NCI-H82 treated with DMSO at 0.1 percent for 48 hours (cell line): Measurements from ENCODE around the gene TMEM242.

Experiments used
- DNase-seq: peaks from one replicate; lab custom pipeline; 2025; ENCODE audit not compliant: unreplicated experiment; lab: John Stamatoyannopoulos, UW

The TMEM242 gene

GRCh38 chr6:157253699-157254098, 69.6 kb downstream of the TMEM242 start:
- no peak for DNase-seq

GRCh38 chr6:157253017-157253416, 70.3 kb downstream of the TMEM242 start:
- DNase-seq: no peak

- DNase-seq: no peak
Measured at GRCh38 chr6:157251586-157252247, 71.6 kb downstream of the TMEM242 start.

- DNase-seq: no peak
Measured at GRCh38 chr6:157249826-157250225, 73.5 kb downstream of the TMEM242 start.

- no peak for DNase-seq
Measured at GRCh38 chr6:157248264-157248663, 75.1 kb downstream of the TMEM242 start.

- DNase-seq: no peak
Measured at GRCh38 chr6:157246771-157247484, 76.4 kb downstream of the TMEM242 start.

- no peak for DNase-seq
Measured at GRCh38 chr6:157246048-157246630, 77.2 kb downstream of the TMEM242 start.

GRCh38 chr6:157245436-157245835, 77.9 kb downstream of the TMEM242 start:
- DNase-seq: no peak

- peak; percentile 27 for DNase-seq
Measured at GRCh38 chr6:157244780-157245179, 78.5 kb downstream of the TMEM242 start.

GRCh38 chr6:157244175-157244574, 79.1 kb downstream of the TMEM242 start:
- DNase-seq: no peak

GRCh38 chr6:157242791-157243190, 80.5 kb downstream of the TMEM242 start:
- no peak for DNase-seq

GRCh38 chr6:157240960-157241311, 82.4 kb downstream of the TMEM242 start:
- DNase-seq: no peak

GRCh38 chr6:157240059-157240959, 83.0 kb downstream of the TMEM242 start:
- peak; percentile 79 for DNase-seq

- peak; percentile 82 for DNase-seq
Measured at GRCh38 chr6:157239671-157240058, 83.7 kb downstream of the TMEM242 start.
